HG03575 (cell line): ENCODE measurements around the gene PCK2.
"Not testable (repeated sequence)": the region's sequence is repeated elsewhere in the genome, so short reads cannot be mapped to it uniquely, and the experiment has no call there.

Experiments
- ATAC-seq: cut with Tn5 transposase; IDR thresholded peaks from one replicate; pipeline ENCODE4 v1.9.1; 2021; ENCODE audit not compliant: unreplicated experiment, insufficient number of reproducible peaks, low FRiP score; ENCODE audit errors: extremely low read depth

Gene PCK2

DNA sequence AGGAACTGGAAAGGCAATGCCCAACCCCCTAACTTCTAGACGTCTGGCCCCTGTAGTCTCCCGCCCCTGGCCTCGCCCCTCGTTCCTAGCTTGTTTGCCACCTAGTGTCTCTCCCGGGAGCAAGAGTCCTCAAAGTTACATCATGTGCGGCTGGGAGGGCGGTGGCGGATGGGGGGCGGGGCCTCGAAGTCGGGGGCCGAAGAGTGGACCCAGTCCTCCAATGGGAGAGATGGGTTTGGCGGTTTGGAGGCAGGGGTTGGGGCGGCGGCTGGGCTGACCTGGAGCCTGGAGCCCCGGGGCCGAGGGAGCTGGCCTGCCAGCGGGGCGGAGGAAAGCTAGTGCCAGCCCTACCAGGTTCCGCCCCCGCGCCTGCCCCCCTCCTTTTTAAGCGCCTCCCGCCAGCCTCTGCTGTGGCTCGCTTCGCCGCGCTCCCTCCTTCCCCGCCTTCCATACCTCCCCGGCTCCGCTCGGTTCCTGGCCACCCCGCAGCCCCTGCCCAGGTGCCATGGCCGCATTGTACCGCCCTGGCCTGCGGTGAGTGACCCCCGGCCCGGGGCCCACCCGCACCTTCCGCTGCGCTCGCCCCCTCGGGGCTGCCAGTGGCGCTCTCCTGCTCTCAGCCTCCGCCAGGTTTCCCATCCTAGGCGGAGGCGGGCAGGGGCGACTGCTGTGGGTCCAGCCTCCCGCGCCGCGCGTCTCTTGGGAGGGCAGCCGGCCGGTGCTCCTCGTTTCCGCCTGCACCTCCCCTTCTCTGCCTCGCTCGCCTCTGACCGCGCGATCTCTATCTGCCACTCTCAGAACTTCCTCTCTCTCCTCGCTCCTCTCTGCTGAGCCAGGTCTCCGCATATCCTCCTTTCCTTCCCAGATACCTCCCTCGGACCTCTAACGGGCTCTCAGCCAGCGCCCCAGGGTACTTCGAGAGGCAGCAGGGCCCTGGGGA lies at the start of gene PCK2:
PCK2 (plus strand) TSS at position 411 of the 940 bp plus-strand sequence; CDS start at position 506, 95 bp downstream.
- ATAC-seq, result no peak

DNA sequence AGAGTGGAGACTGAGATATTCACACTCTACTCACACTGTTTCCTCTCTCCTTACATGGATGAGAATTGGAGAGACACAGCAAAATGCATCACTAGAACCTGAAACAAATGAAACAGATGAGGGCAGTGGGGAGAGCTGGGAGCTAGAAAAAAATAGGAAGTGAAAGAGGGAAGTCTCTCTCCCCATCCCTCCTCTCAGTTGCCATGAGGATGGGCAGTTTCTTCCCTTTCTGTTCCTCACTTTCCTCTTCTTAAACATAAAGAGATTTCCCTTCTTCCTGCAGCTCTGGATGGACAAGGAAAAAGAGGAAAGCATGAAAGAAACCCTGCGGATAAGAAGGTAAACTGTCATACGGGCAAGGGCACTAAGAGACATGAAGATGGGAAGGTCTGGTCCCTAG lies 45.1 kb upstream of the PCK2 start:
- ATAC-seq, result not testable (repeated sequence)

DNA sequence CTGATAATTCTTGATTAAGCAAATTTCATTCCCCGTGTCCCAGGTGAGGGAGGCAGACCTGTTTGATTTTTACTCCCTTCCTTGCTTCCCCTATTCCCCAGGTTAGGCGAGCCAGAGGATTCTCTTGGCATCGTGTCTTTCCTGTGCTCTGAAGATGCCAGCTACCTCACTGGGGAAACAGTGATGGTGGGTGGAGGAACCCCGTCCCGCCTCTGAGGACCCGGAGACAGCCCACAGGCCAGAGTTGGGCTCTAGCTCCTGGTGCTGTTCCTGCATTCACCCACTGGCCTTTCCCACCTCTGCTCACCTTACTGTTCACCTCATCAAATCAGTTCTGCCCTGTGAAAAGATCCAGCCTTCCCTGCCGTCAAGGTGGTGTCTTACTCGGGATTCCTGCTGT lies 43.4 kb upstream of the PCK2 start:
- not testable (repeated sequence) for ATAC-seq

DNA sequence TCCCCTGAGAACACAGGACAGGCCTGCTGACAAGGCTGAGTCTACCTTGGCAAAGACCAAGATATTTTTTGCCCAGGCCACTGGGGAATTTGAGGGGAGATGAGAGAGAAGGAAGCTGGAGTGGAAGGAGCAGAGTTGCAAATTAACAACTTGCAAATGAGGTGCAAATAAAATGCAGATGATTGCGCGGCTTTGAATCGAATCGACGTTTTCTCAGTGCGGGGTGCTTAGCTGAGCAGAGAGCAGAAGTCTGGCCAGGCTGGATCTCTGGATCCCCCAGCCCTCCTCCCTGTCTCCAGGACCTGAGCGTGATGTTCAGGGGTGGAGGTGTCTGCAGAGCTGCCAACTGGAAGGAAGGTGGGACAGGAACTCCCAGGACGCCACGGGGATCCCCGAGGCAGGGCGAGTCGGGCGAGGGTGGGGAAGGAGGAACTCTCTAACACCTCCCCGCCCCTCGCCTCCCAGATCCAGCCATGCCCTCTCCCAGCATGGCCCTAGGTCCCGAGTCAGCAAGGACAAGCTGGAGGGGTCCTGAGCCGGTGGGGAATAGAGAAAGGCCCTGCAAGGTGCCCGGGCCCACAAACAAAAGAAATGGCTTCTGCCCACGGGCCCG lies 42.8 kb upstream of the PCK2 start:
- ATAC-seq, result no peak

DNA sequence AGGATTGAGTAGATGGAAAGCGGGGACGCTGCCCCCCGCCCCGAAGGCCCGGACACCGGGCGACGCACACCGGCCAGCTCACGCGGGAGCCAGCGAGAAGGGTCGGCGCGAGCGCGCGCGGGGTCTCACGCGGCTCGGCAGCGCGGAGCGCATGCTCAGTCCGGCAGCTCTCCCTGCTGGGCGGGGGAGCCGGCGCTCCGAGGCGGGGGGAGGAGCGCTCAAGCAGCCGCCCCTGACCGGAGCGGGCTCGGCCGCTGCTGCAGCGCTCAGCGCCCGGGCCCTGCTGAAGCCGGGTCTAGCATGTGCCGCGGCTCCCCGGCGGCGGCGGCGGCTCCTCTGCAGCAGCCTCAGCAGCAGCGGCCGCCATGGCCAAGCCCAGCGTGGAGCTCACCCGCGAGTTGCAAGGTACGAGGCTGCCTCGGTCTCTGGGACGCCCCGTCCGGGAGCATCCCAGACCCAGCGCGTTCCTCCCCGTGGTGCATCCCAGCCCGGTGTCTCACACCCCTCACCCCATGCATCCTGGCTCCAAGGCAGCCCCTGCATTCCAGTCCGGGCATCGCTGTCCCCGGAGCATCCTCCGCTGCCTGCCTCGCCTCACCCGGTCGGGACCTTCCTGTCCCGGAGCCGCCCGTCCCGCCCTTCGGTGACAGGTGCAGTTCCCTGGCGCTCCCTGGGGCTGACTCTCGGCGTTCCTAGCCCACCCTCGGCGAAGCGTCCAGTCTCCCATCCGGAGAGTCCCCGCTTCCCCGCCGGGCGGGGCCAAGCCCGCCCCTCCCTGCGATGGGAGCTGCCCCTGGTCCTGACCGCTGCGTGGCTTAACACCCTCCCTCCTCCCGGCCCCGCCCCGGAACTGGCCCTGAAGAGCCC lies 42.1 kb upstream of the PCK2 start, which contains the start of gene CARMIL3:
CARMIL3 (plus strand) TSS at position 221 of the 867 bp plus-strand sequence; CDS start at position 366, 145 bp downstream.
- ATAC-seq, result no peak

DNA sequence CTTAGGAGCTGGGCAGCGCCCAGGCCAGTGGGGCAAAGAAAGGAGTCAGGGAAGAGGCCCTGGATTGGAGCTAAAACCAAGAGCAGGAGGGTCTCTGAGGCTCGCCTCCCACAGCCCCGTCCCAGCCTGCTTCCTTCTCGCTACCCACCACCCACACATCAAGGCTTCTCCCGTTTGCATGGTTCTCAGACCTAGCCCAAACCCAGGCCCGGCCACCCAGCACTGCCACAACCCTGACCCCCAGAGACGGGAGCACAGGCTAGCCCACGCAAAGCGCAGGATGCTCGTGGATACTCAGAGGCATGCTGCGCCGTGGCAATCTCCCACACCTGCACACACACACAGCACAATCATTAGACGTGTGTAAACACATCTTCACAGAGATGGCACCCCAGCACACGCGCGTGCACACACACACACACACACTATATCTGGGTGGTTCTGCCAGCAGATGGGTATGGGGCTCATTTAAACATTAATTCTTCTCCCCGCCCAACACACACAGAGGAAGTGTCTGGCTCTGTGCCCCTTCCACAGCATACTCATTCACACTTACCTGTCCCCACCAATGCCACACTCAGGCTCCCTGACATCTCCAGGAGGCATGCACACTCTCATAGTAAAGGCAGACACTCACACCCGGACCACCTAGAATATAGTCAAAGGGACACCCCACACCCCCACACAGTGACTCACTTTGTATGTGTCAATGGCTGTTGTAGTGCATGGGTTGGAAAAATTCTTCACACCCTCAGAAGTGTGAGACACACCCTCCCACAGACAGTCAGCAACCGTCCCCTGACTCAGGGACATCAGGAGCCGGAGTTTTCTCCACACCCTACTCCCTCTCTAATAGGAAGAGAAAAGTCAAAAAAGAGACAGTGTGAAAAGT lies 41.2 kb upstream of the PCK2 start:
- ATAC-seq, result no peak

DNA sequence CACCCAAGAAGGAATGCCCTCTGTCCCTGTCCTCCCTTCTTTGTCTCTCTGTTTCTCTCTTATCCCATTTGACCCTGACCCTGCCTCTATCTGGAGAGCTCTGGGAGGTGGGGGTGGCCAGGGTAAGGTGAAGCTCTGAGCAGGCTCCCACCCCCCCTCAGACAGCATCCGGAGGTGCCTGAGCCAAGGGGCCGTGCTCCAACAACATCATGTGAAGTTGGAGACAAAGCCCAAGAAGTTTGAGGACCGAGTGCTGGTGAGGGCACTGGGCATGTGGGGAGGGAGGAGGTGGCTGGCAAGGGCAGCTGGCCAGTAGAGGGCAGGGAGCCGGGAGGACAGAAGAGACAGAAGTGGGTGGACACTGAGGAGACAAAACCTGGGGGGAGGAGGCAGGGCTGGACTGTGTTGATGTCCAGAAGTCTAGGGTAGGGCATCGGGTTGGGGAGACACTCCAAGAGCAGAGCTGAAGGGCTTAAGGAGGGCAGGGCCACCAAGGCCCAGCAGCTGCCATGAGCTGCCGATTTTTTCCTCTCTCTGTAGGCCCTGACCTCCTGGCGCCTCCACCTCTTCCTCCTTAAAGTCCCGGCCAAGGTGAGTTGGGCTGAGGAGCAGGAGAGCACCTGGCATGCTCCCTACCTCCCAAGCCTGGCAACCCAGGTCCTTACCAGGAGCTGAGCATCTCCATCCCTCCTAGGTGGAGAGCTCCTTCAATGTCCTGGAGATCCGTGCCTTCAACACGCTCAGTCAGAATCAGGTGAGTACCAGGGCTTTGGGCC lies 40.4 kb upstream of the PCK2 start:
- no peak for ATAC-seq

DNA sequence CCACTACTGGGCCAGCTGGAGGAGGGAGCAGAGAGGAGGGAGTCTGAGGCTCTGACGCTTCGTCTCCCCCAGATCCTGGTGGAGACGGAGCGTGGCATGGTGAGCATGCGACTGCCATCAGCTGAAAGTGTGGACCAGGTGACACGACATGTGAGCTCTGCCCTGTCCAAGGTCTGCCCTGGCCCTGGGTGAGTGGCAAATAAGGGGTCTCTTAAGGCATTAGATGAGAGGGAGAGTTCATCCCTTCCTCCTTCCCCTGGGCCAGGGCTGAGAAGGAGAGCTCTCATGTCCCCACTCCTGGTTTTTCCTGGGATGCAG lies 39.8 kb upstream of the PCK2 start:
- ATAC-seq, result no peak

DNA sequence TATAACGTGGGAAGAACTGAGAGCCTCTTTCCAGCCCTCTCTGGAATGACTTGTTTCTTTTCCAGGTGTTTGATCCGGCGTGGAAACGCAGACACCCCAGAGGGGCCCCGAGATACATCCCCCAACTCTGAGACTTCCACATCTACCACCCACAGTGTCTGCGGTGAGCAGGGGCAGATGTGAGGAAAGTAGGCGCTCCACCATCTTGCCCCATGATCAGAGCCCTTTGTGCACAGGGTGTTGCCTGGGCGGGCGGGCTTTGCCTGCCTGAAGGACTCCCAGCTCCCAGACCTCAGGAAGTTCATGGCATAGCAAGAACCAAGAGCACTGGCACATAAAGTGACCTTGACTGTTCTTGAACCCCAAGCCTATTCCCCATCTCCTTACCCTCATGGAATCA lies 39.5 kb upstream of the PCK2 start:
- ATAC-seq, result no peak

DNA sequence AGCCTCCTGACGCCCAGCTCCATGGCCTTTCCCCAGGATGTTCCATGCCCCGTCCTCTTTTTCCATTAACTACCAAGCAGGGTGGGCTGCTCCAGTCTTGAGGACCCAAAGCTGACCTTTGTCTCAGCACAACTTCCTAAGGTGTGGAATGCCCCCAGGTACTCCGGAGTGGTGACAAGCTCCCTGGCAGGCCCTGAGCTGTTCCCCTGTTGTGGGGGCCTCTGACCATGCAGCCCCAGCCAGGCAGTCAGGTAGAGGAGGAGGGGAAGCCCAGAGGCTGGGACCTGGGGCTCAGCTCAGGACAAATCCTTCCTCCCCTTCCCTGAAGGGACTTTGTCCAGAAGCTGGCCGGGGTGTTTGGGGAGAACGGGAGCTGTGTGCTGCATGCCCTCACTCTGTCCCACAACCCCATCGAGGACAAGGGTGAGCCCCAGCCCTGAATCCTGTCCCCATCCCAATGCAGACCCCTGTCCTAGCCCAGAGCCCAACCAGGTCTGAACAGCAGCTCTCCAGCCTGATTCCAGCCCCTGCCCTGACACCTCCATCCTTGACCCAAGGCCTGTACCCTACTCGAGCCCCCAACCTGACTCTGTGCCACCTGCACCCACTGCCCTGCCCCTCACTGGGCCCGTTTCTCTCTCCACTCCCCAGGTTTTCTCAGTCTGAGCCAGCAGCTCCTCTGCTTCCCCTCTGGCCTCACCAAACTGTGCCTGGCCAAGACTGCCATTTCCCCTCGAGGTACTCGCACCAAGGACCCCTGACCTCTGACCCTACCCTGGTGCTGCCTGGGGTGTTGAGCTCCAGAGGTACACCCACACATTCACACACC lies 37.9 kb upstream of the PCK2 start:
- no peak for ATAC-seq

DNA sequence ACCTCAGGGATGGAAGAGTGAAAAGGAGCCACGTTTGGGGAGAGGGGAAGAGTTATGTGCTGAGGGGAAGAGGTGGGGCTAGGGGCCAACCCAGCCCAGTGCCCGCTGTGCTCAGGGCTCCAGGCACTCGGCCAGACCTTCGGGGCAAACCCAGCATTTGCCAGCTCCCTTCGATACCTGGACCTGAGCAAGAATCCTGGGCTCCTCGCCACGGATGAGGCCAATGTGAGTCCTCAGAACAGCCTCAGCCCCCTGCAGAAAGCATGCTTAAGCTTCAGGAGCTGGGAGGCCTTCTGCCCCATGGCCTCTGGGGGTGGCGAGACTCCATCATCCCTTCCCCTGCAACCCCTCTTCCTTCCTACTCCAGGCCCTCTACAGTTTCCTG lies 37.3 kb upstream of the PCK2 start:
- no peak for ATAC-seq

DNA sequence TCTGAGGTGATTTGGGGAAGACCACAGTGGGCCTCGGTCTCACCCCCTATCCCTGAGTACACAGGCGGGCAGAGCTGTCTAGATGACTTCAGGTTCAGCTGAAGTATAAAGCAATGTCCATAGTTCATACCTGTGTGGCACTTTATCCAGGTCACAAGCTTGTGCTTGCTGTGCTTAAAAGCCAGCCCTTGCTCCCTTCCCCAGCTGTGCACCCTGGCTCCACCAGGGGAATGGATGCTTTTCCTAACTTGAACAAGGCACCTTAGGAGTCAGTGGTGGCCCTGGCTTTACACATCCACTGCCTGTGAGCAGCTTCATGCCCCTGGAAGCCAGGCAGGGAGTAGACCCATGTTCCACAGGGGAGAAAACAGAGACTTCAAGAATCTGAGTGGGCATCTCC lies 36.8 kb upstream of the PCK2 start:
- no peak for ATAC-seq

DNA sequence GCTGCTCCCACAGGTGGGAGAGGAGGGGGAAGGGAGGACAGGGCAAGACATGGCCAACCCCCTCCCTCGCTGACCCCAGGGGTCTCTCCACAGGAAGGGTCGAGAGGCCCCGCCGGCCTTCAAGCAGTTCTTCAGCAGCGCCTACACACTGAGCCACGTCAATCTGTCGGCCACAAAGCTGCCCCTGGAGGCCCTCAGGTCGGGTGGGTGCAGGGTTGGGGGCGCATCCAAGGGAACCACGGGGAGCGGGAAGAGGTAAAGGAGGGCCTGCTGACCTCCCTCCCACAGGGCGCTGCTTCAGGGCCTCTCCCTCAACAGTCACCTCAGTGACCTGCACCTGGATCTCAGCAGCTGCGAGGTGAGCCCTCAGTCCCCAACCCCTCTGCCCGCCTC lies 36.2 kb upstream of the PCK2 start:
- no peak for ATAC-seq

DNA sequence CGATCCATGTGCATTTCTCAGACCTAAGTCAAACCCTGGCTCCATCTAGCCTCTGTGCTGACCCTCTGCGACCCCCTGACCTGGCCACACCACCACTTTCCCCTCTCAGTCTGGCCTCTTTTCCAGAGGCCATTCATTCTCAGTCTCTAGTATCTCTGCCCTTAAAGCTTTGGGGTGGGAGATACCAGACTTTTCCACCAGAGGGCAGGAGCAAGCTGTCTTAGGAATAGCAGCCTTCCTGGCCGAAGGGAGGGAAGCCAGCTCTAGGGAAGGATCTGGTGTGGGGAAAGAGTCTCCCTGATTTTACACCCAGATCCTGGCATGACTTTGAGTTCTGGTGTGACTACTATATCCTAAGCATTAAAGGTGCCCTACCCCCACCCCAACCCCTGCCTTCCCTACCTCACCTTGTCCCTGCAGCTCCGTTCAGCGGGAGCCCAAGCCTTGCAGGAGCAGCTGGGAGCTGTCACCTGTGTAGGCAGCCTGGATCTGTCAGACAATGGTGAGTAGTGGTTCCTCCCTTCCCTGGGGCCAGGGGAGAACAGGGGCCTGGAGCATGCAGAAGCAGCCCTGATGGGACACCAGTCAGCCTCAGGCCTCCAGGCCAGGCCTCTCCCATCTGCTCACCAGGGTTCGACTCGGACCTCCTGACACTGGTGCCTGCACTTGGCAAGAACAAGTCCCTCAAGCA lies 35.7 kb upstream of the PCK2 start:
- ATAC-seq, result no peak

DNA sequence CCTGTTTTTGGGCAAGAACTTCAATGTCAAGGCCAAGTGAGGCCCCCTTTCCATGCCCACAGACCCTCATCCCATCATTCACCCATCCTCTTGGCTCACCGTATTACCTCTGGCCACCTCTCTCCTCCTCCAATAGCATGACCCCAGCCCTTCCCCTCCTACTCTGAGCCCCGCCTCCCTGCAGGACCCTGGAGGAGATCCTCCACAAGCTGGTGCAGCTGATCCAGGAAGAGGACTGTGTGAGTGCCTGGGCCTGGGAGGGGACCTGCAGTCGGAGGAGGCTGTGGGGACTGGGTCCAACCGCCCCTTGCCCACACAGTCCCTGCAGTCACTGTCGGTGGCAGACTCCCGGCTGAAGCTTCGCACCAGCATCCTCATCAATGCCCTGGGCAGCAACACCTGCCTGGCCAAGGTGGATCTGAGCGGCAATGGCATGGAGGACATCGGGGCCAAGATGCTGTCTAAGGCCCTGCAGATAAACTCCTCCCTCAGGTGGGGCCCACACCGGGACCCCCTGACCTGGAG lies 35.1 kb upstream of the PCK2 start:
- ATAC-seq, result no peak

DNA sequence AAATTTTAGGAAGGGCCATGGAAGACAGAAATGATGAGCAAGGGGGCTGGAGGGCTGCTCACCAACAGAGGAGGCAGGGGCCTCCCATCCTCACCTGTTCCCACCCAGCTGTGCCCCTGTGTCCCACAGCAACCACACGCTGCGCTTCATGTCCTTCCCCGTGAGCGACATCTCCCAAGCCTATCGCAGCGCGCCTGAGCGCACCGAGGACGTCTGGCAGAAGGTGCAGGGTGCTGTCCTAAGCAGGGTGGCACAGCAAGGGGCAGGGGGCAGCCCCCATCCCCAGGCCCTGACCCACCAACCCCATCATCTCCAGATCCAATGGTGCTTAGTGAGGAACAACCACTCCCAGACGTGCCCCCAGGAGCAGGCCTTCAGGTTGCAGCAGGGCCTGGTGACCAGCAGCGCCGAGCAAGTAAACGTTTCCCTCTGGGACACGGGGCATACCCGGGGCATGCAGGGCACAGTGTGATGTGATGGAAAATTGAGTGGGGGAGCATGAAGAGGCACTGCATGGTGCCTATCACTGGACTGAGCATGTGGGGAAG lies 34.2 kb upstream of the PCK2 start:
- ATAC-seq, result no peak
